Fibroblast of lung (primary cell): ENCODE data around the gene CLCN4. TPM values are rescaled to one million over a fixed set of nuclear protein-coding genes. Genes with fewer than 3 reads are reported as not detected.

Experiments
- DNase-seq, 2 donors: peaks; one replicate each; pipeline versions ENCODE4 v3.0.0 to v3.0.0-alpha.2; 2010; ENCODE audit warnings: low read depth in 2 of 2
- H2AFZ ChIP-seq: 2 replicates; pipeline ENCODE4 v1.5.1; 2012; ENCODE audit warnings: low read length, control low read depth, inconsistent platforms
- H3K27ac ChIP-seq: 2 replicates; pipeline ENCODE4 v1.5.1; 2011; ENCODE audit warnings: low read length, control low read depth; ENCODE audit not compliant: insufficient read depth
- H3K27me3 ChIP-seq: 2 replicates; pipeline ENCODE4 v1.5.1; 2011; ENCODE audit warnings: mild to moderate bottlenecking, low read length; ENCODE audit not compliant: control insufficient read depth, insufficient read depth
- H3K36me3 ChIP-seq: 2 replicates; pipeline ENCODE4 v1.5.1; 2011; ENCODE audit warnings: low read length; ENCODE audit not compliant: control insufficient read depth, insufficient read depth
- H3K4me1 ChIP-seq: 2 replicates; pipeline ENCODE4 v1.5.1; 2011; ENCODE audit warnings: low read length; ENCODE audit not compliant: control insufficient read depth, insufficient read depth; ENCODE audit errors: extremely low read depth
- H3K4me2 ChIP-seq: 2 replicates; pipeline ENCODE4 v1.5.1; 2011; ENCODE audit warnings: low read length, control low read depth; ENCODE audit not compliant: insufficient read depth; ENCODE audit errors: extremely low read depth
- H3K4me3 ChIP-seq, 4 experiments: fragments of 200-600 bp in 1 of 4; sonication (generic) in 1 of 4; replicated peaks in 1 of 4; 2 replicates each; pipeline ENCODE4 v1.5.1; 2011 to 2016; ENCODE audit warnings: low read length in 4 of 4, low read depth in 3 of 4, mild to moderate bottlenecking in 3 of 4, control low read depth in 2 of 4, inconsistent platforms in 1 of 4, mixed read lengths in 1 of 4; ENCODE audit not compliant: insufficient read depth in 1 of 4; ENCODE audit errors: control extremely low read depth in 1 of 4
- H3K79me2 ChIP-seq: 2 replicates; pipeline ENCODE4 v1.5.1; 2012; ENCODE audit warnings: mild to moderate bottlenecking, low read length, inconsistent platforms; ENCODE audit not compliant: control insufficient read depth, insufficient read depth
- H3K9ac ChIP-seq: 2 replicates; pipeline ENCODE4 v1.5.1; 2011; ENCODE audit warnings: mild to moderate bottlenecking, low read length, control low read depth; ENCODE audit not compliant: insufficient read depth
- H3K9me3 ChIP-seq: 2 replicates; pipeline ENCODE4 v1.5.1; 2012; ENCODE audit warnings: low read depth, low read length; ENCODE audit not compliant: control insufficient read depth, insufficient read depth
- H4K20me1 ChIP-seq: 2 replicates; pipeline ENCODE4 v1.5.1; 2011; ENCODE audit warnings: low read length; ENCODE audit not compliant: control insufficient read depth, insufficient read depth; ENCODE audit errors: extremely low read depth
- EZH2 ChIP-seq: IDR thresholded peaks from 2 replicates; pipeline ENCODE4 v1.5.1; 2012; ENCODE audit warnings: low read length, control low read depth, mild to moderate bottlenecking; ENCODE audit errors: missing control alignments
- polyA plus RNA-seq, 2 donors: library from polyadenylated mRNA; depleted of rRNA in 1 of 2; stranded (reverse) in 1 of 2; unstranded in 1 of 2; fragments of >200 nt; gene quantifications; 2 replicates each; pipeline ENCODE4 v1.2.1, GENCODE V29; 2011 to 2012; ENCODE audit warnings: missing spikeins in 1 of 2
- total RNA-seq: library from RNA; depleted of rRNA; stranded (reverse); fragments of >200 nt; gene quantifications from 2 replicates; pipeline ENCODE4 v1.2.1, GENCODE V29; 2014
- TF ChIP-seq, protein P1 (sequence below), 2 donors: IDR thresholded peaks in 1 of 2; conservative IDR thresholded peaks in 1 of 2; 1 replicate in 1 of 2; 2 replicates in 1 of 2; pipeline ENCODE4 v1.5.1; 2011 to 2012; ENCODE audit warnings: low read length in 2 of 2, control low read depth in 1 of 2, inconsistent platforms in 1 of 2, low read depth in 1 of 2, mild to moderate bottlenecking in 1 of 2

Gene CLCN4
- total and polyA plus RNA-seq, 2 donors (not counting 1 experiment from before 2014, with no cell fraction given) = 0.70 to 4.0 TPM

- H2AFZ ChIP-seq = no peak overlapping the region
- no peaks in the 10 kb centered on the region for H4K20me1 ChIP-seq
Measured at GRCh38 chrX:10237241-10237640, 80.5 kb downstream of the CLCN4 start.

GRCh38 chrX:10239611-10240064, 82.9 kb downstream of the CLCN4 start:
- DNase-seq = peak; percentile 71 to 73

More at GRCh38 chrX:10237241-10237640, 80.5 kb downstream of the CLCN4 start:
- H3K27ac ChIP-seq = no peak overlapping the region
- H3K27me3 ChIP-seq = no peaks in the 10 kb centered on the region
- no peaks in the 10 kb centered on the region for H3K9me3 ChIP-seq
- H3K79me2 ChIP-seq = no peaks in the 10 kb centered on the region
- H3K36me3 ChIP-seq = no peaks in the 10 kb centered on the region
- no peak for TF ChIP-seq EZH2
- TF ChIP-seq, protein P1, sequence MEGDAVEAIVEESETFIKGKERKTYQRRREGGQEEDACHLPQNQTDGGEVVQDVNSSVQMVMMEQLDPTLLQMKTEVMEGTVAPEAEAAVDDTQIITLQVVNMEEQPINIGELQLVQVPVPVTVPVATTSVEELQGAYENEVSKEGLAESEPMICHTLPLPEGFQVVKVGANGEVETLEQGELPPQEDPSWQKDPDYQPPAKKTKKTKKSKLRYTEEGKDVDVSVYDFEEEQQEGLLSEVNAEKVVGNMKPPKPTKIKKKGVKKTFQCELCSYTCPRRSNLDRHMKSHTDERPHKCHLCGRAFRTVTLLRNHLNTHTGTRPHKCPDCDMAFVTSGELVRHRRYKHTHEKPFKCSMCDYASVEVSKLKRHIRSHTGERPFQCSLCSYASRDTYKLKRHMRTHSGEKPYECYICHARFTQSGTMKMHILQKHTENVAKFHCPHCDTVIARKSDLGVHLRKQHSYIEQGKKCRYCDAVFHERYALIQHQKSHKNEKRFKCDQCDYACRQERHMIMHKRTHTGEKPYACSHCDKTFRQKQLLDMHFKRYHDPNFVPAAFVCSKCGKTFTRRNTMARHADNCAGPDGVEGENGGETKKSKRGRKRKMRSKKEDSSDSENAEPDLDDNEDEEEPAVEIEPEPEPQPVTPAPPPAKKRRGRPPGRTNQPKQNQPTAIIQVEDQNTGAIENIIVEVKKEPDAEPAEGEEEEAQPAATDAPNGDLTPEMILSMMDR (conservative IDR thresholded peaks at IDR 0.05 in 1 of 2, IDR thresholded peaks at IDR 0.05 in 1 of 2; ENCODE audit: low read depth in 1 of 2, low read length in 2 of 2) = no peak
- no peak overlapping the region for H3K4me3 ChIP-seq
- no peak overlapping the region for H3K9ac ChIP-seq
- H3K4me1 ChIP-seq = peaks cover 7% of the 10 kb centered on the region
- no peak overlapping the region for H3K4me2 ChIP-seq
- DNase-seq = no peak

GRCh38 chrX:10240918-10241317, 84.1 kb downstream of the CLCN4 start:
- no peaks in the 10 kb centered on the region for H3K36me3 ChIP-seq
- H3K27me3 ChIP-seq = no peaks in the 10 kb centered on the region
- no peaks in the 10 kb centered on the region for H3K9me3 ChIP-seq
- H3K9ac ChIP-seq = no peak overlapping the region
- no peaks in the 10 kb centered on the region for H4K20me1 ChIP-seq
- no peaks in the 10 kb centered on the region for H3K79me2 ChIP-seq
- H3K4me3 ChIP-seq = no peak overlapping the region
- peaks cover 6% of the 10 kb centered on the region for H3K4me1 ChIP-seq
- peak overlapping the region; percentile 43 for H3K27ac ChIP-seq
- DNase-seq = peak; percentile 76 to 90
- TF ChIP-seq, protein P1 (conservative IDR thresholded peaks at IDR 0.05 in 1 of 2, IDR thresholded peaks at IDR 0.05 in 1 of 2; ENCODE audit: low read depth in 1 of 2, low read length in 2 of 2) = no peak
- TF ChIP-seq EZH2 = no peak
- H2AFZ ChIP-seq = no peak overlapping the region
- H3K4me2 ChIP-seq = peak overlapping the region; percentile 40

More at GRCh38 chrX:10239611-10240064, 82.9 kb downstream of the CLCN4 start:
- Histone ChIP-seq H3K27ac (peak overlapping the region; percentile 50), H4K20me1 (no peaks in the 10 kb centered on the region), H3K4me1 (peaks cover 7% of the 10 kb centered on the region), H3K4me2 (peak overlapping the region; percentile 51), H2AFZ (no peak overlapping the region), H3K9ac (no peak overlapping the region), H3K36me3 (no peaks in the 10 kb centered on the region), H3K4me3 (no peak overlapping the region), H3K9me3 (no peaks in the 10 kb centered on the region), H3K27me3 (no peaks in the 10 kb centered on the region), H3K79me2 (no peaks in the 10 kb centered on the region)
- TF ChIP-seq, protein P1 (conservative IDR thresholded peaks at IDR 0.05 in 1 of 2, IDR thresholded peaks at IDR 0.05 in 1 of 2; ENCODE audit: low read depth in 1 of 2, low read length in 2 of 2) = no peak
- TF ChIP-seq EZH2 = no peak
